SK-N-SH (cell line): Measurements from ENCODE around the gene RASL12. TPM values are rescaled to one million over a fixed set of nuclear protein-coding genes. Genes with fewer than 3 reads are reported as not detected.

Experiments used
- CTCF ChIA-PET: fragments of 300-600, 350-600 bp; formaldehyde crosslinking; extraction: SDS; loops from one replicate; lab custom pipeline; 2021; lab: Yijun Ruan, JAX
- POLR2A ChIA-PET: fragments of 350-600 bp; sonication (Branson Sonifier 250); formaldehyde crosslinking; extraction: SDS; loops from one replicate; lab custom pipeline; 2020; ENCODE audit warnings: antibody characterized with exemption, inconsistent platforms; lab: Yijun Ruan, JAX
- DNase-seq: peaks from one replicate; pipeline ENCODE4 v3.0.0; 2012
- H2AFZ ChIP-seq: fragments of 200-600 bp; sonication (generic); 2 replicates; pipeline ENCODE4 v1.8.1; 2016; ENCODE audit warnings: antibody characterized with exemption, mild to moderate bottlenecking, low read depth
- H3F3A ChIP-seq: fragments of 200-600 bp; sonication (generic); replicated peaks from 2 replicates; pipeline ENCODE3; 2016; ENCODE audit warnings: antibody characterized with exemption, mild to moderate bottlenecking; ENCODE audit not compliant: insufficient read depth
- H3K27ac ChIP-seq, 2 experiments: fragments of 200-500 bp in 1 of 2; fragments of 200-600 bp in 1 of 2; sonication (Bioruptor generic) in 1 of 2; sonication (generic), shearing (Covaris generic) in 1 of 2; 2 replicates each; pipeline versions ENCODE4 v1.5.1 to v1.6.1; 2014 to 2016; ENCODE audit warnings: low read depth in 2 of 2, inconsistent platforms in 1 of 2, low read length in 1 of 2, mild to moderate bottlenecking in 1 of 2, mixed read lengths in 1 of 2
- H3K27me3 ChIP-seq: fragments of 200-600 bp; sonication (generic), shearing (Covaris generic); 2 replicates; pipeline ENCODE4 v1.6.1; 2016; ENCODE audit warnings: mixed run types; ENCODE audit not compliant: insufficient read depth
- H3K36me3 ChIP-seq, 2 experiments: fragments of 200-500 bp in 1 of 2; fragments of 200-600 bp in 1 of 2; sonication (Bioruptor generic) in 1 of 2; sonication (generic) in 1 of 2; replicated peaks in 1 of 2; 2 replicates each; pipeline versions ENCODE3 to v1.5.1; 2014 to 2016; ENCODE audit warnings: low read length in 1 of 2, mild to moderate bottlenecking in 1 of 2; ENCODE audit not compliant: insufficient read depth in 2 of 2, control insufficient read depth in 1 of 2
- H3K4me1 ChIP-seq, 2 experiments: fragments of 200-500 bp in 1 of 2; fragments of 200-600 bp in 1 of 2; sonication (Bioruptor generic) in 1 of 2; sonication (generic), shearing (Covaris generic) in 1 of 2; 2 replicates each; pipeline versions ENCODE4 v1.5.1 to v1.6.1; 2014 to 2016; ENCODE audit warnings: low read depth in 1 of 2, low read length in 1 of 2, mixed run types in 1 of 2; ENCODE audit not compliant: insufficient read depth in 2 of 2, control insufficient read depth in 1 of 2
- H3K4me2 ChIP-seq: fragments of 200-600 bp; sonication (generic), shearing (Covaris generic); 2 replicates; pipeline ENCODE4 v1.6.1; 2017; ENCODE audit warnings: mixed run types
- H3K4me3 ChIP-seq, 2 experiments: fragments of 200-500 bp in 1 of 2; fragments of 200-600 bp in 1 of 2; sonication (Bioruptor generic) in 1 of 2; sonication (generic), shearing (Covaris generic) in 1 of 2; 2 replicates each; pipeline versions ENCODE4 v1.5.1 to v1.8.1; 2014 to 2016; ENCODE audit warnings: low read depth in 2 of 2, inconsistent platforms in 1 of 2, low read length in 1 of 2, mild to moderate bottlenecking in 1 of 2, mixed read lengths in 1 of 2, moderate library complexity in 1 of 2
- H3K79me2 ChIP-seq: fragments of 200-600 bp; sonication (generic); 2 replicates; pipeline ENCODE4 v1.8.1; 2017; ENCODE audit warnings: mild to moderate bottlenecking; ENCODE audit not compliant: insufficient read depth
- H3K9ac ChIP-seq: fragments of 200-600 bp; sonication (generic); 2 replicates; pipeline ENCODE4 v1.6.1; 2017; ENCODE audit warnings: mixed run types
- H3K9me2 ChIP-seq: fragments of 200-600 bp; sonication (generic); 2 replicates; pipeline ENCODE4 v1.6.1; 2017; ENCODE audit warnings: mixed run types
- H3K9me3 ChIP-seq: fragments of 200-600 bp; sonication (generic); 2 replicates; pipeline ENCODE4 v1.6.1; 2017; ENCODE audit warnings: mixed run types, mild to moderate bottlenecking, moderate library complexity
- H4K20me1 ChIP-seq: fragments of 200-600 bp; sonication (generic); 2 replicates; pipeline ENCODE4 v1.6.1; 2017; ENCODE audit warnings: mild to moderate bottlenecking, mixed run types; ENCODE audit not compliant: insufficient read depth
- EZH2phosphoT487 ChIP-seq: fragments of 200-600 bp; sonication (generic); IDR thresholded peaks from 2 replicates; pipeline ENCODE4 v1.6.1; 2017; ENCODE audit warnings: low read depth, mixed run types, mild to moderate bottlenecking, antibody characterized with exemption, moderate library complexity, borderline replicate concordance
- GABPA ChIP-seq: IDR thresholded peaks from 2 replicates; pipeline ENCODE4 v1.4.0; 2012; ENCODE audit warnings: low read depth, mild to moderate bottlenecking
- NFIC ChIP-seq: IDR thresholded peaks from 2 replicates; pipeline ENCODE4 v1.4.0; 2012; ENCODE audit warnings: borderline replicate concordance
- NRF1 ChIP-seq: IDR thresholded peaks from 2 replicates; pipeline ENCODE4 v1.6.1; 2012; ENCODE audit warnings: low read depth, mild to moderate bottlenecking, low read length
- PBX3 ChIP-seq: IDR thresholded peaks from 2 replicates; pipeline ENCODE4; 2012
- SMC3 ChIP-seq: IDR thresholded peaks from 2 replicates; pipeline ENCODE4 v1.6.1; 2012; ENCODE audit warnings: low read depth, low read length, improper control_type of control experiment
- WGBS: methylation state at CpG from one replicate; pipeline ENCODE4 v1.1.6; 2017; ENCODE audit warnings: low lambda C conversion rate; 5-methylcytosine and 5-hydroxymethylcytosine counted together
- polyA plus RNA-seq, 3 experiments: library from polyadenylated mRNA; depleted of rRNA; stranded (reverse); fragments of >200 nt; gene quantifications; 2 replicates each; pipeline ENCODE4 v1.2.3, GENCODE V29; 2012
- TF ChIP-seq, protein P1 (sequence below): fragments of 200-600 bp; sonication (generic); IDR thresholded peaks from 2 replicates; pipeline ENCODE4 v1.6.1; 2017; ENCODE audit warnings: antibody characterized with exemption, mild to moderate bottlenecking, moderate library complexity
- TF ChIP-seq, protein P2 (sequence below): IDR thresholded peaks from 2 replicates; pipeline ENCODE4 v1.4.0; 2012; ENCODE audit warnings: low read depth, borderline replicate concordance

RASL12 gene
- polyA plus RNA-seq, 1 of the 3 experiments (the other 2 are of a cell fraction): not detected

DNA sequence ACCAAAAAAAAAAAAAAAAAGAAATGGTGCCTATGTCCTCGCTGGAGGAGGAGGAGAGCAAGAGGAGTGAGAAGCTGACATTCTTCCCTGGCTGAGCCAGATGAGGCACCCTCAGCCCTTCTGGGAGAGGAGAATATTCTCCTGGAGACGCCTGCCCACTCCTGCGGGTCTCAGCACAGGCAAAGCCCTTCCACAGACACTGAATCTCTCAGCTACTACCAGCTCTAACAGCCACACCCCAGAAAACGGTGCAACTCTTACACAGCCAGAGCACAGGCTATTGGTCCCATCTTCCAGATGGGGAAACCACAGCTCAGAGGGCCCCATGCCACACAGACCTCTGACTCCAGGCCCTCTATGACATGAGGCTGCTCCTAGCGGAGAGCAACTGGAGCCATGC lies 5.7 kb downstream of the RASL12 start (continued):
- TF ChIP-seq PBX3: no peak

DNA sequence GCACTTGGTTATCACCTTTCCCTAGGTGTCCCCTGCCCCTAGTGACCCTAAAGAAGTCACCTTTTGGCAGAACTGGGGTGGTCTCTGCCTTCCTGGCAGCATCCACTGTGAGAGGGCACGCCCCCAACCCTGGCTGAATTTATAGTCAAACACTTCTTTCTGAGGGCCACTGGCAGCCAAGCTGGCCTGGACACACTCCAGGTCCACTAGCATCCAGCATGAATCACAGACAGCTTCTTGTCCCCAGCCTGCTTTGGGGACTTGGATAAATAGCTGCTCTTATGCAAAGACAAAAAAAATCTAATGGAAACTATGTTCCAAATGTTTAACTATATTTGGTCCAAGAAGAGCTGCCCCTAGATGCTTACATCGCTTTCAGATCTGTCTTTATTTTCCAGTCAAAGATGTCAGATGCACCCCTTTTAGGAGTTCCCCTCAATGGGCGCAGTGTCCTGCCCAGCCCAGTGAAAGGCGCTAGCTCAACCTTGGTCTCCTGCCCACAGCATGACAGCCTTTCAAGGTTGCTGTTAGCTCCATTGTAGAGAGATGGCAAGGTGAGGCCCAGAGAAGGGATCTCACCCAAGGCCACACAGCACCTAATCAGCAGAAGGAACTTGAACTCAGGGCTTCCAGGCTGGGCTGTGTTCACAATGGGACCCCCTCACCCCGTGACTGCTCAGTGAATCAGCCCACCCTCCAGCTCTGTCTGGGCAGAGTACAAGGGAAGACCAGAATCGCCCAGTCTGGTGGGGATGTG lies 7.0 kb downstream of the RASL12 start:
- Histone ChIP-seq H3K36me3 (no peaks in the 10 kb centered on the region), H3F3A (no peaks in the 10 kb centered on the region), H3K27me3 (no peaks in the 10 kb centered on the region), H4K20me1 (no peaks in the 10 kb centered on the region), H3K9me3 (no peaks in the 10 kb centered on the region), H3K4me2 (no peak overlapping the region), H3K79me2 (no peaks in the 10 kb centered on the region), H3K9me2 (no peaks in the 10 kb centered on the region), H3K4me1 (no peaks in the 10 kb centered on the region), H3K9ac (no peak overlapping the region), H2AFZ (no peak overlapping the region), H3K4me3 (no peak overlapping the region), H3K27ac (no peak overlapping the region)
- 82% methylated on average over 5 of the region's 6 CpGs for WGBS
- ChIA-PET CTCF (interaction anchor here (0.9 to 9.5 kb wide), 7 partner anchors 7 to 237 kb away, joined by 3 to 88 read pairs (median 4); no protein-coding TSS in a partner anchor), POLR2A (no interaction called here)
- no peak for DNase-seq
- TF ChIP-seq NFIC: no peak
- no peak for TF ChIP-seq SMC3
- TF ChIP-seq EZH2phosphoT487: no peak
- no peak for TF ChIP-seq GABPA
- TF ChIP-seq, protein P1, sequence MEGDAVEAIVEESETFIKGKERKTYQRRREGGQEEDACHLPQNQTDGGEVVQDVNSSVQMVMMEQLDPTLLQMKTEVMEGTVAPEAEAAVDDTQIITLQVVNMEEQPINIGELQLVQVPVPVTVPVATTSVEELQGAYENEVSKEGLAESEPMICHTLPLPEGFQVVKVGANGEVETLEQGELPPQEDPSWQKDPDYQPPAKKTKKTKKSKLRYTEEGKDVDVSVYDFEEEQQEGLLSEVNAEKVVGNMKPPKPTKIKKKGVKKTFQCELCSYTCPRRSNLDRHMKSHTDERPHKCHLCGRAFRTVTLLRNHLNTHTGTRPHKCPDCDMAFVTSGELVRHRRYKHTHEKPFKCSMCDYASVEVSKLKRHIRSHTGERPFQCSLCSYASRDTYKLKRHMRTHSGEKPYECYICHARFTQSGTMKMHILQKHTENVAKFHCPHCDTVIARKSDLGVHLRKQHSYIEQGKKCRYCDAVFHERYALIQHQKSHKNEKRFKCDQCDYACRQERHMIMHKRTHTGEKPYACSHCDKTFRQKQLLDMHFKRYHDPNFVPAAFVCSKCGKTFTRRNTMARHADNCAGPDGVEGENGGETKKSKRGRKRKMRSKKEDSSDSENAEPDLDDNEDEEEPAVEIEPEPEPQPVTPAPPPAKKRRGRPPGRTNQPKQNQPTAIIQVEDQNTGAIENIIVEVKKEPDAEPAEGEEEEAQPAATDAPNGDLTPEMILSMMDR: no peak
- TF ChIP-seq NRF1: no peak
- TF ChIP-seq, protein P2, sequence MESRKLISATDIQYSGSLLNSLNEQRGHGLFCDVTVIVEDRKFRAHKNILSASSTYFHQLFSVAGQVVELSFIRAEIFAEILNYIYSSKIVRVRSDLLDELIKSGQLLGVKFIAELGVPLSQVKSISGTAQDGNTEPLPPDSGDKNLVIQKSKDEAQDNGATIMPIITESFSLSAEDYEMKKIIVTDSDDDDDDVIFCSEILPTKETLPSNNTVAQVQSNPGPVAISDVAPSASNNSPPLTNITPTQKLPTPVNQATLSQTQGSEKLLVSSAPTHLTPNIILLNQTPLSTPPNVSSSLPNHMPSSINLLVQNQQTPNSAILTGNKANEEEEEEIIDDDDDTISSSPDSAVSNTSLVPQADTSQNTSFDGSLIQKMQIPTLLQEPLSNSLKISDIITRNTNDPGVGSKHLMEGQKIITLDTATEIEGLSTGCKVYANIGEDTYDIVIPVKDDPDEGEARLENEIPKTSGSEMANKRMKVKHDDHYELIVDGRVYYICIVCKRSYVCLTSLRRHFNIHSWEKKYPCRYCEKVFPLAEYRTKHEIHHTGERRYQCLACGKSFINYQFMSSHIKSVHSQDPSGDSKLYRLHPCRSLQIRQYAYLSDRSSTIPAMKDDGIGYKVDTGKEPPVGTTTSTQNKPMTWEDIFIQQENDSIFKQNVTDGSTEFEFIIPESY: no peak
